NCI-H510A (cell line): ENCODE data around the gene TMEM154.

ENCODE experiments used
- DNase-seq: peaks from one replicate; lab custom pipeline; 2025; lab: John Stamatoyannopoulos, UW

Gene TMEM154

DNA sequence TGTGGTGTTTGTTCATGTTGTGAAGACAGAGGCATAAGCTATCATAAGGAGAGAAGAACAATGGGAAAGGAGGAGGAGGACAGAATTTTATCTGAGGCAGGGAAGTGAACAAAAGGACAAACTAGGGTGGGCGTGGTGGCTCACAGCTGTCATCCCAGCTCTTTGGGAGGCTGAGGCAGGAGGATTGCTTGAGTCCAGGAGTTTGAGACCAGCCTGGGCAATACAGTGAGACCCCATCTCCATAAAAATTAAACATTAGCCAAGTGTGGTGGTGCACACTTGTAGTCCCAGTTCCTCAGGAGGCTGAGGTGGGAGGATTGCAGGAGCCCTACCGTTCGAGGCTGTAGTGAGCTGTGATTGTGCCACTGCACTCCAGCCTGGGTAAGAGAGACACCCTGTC lies 49.9 kb downstream of the TMEM154 start:
- DNase-seq, result no peak

DNA sequence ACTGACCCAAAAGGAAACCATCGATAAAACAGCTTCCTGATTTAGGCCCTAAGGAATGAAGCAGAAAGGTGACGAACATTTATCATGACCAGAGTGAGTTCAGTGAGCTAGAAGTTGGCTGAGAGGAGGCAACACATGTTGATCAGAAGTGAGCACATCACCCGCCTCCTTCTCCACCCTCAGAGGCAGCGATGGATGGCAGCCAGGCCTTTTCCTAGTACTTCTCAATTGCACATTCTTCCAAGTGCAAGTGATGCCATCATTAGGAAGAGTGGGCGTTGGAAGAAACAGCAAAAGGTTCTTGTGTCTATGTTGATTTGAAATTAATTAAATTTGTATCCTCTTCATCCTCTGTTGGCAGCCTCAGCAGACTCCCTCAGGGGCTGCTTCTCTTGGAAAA lies 51.7 kb downstream of the TMEM154 start:
- no peak for DNase-seq

DNA sequence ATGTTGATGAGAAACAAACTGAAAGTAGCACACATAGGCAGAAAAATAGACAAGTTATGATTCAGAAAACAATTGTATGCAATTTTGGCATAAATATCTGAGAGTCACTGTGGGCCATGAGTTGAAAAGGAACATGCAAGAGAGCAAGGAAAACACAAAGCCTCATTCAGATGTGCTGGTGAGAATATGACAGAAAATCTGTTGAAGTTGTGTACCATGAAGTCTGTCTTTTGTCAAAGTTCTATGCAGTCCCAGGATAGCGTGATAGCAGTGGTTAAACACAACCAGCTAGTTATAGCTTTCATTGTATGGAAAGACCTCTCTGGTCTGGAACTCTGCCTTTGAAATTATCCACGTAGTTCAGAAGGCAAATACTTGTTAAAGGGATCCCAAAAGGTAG lies 53.0 kb downstream of the TMEM154 start:
- no peak for DNase-seq

DNA sequence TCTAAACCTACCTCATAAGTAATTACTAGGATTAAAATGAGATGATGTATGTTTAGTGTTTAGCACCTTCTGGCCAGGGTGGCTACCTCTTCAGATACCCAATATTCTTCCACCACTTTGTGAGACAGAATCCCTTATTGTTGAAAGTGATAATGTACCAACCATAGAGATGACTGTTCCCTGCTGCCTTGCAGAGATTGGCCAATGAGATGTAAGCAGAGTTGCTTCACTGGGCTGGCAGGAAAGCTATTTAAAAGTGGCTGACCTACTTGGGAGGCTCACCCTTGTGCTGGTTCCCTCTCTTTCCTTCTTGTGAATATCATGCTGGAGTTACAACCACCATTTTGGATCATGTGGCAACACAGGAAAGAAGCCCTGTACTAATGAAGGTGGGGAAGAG lies 58.9 kb downstream of the TMEM154 start:
- no peak for DNase-seq

DNA sequence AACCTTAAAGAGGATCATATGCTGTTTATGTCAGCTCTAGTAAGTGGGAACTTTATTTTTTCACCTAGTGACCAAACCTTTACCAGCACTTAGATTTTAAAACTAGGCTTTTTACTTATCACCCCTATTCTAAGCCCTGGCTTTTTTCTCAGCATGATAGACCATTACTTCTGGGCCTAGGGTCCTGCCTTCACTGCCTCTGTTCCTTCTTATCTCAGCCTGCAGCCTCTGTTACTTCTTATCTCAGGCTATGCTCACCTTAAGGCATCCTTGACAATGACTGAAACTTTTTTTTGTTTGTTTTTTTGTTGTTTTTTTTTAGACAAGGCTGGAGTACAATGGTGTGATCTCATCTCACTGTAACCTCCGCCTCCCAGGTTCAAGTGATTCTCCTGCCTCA lies 59.6 kb downstream of the TMEM154 start:
- DNase-seq, result no peak

DNA sequence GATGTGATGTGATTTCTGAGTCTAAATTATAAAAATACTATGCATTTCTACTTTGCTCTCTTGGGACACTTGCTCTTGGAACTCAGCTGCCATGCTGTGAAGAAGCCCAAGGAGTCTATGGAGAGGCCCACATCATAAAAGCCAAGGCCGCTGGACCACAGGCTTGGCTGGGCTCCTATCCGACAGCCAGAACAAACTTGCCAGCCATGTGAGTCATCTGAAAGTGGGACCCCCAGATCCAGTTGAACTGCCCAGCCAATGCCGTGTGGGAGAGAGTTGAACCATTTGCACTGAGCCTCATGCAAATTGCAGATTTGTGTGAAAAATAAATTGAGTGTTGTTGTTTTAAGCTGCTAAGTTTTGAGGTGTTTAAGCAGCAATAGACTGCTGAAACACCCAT lies 60.2 kb downstream of the TMEM154 start:
- DNase-seq, result no peak

DNA sequence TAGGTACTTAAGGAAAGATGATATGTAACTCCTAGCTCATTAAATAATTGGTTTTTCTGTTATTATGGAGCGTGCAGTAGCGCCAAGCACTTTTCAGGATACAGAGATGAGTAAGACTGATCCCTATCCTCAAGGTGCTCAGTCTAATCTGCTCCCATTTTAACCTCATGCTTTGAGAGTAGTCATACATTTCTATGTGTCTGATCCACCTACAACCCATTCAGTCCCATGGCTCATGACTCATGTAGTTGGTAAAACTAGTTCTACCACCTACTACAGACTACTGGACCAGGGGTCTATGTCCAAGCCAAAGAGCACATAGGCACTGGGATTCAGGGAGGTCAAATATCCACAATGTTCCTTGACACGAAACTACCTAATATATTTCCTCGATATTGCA lies 60.8 kb downstream of the TMEM154 start:
- DNase-seq, result no peak

DNA sequence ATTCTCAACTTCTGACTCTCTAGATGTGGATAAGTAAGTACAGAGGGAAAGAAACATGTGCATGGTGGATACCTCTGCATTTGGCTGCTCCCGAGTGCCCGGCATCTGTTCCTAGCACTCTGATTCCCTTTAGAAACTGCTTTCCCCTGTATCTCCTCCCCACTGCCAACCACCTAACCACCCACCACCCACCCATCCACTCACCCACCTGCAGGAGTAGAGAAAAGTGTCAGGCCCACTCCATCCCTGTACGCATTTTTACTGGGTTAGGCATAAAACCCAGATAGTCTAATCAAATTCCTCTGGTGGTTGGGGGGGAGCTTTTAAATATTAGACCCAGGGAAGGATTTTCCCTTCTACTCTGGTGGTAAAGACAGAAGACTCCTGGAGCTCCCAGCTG lies 63.0 kb downstream of the TMEM154 start:
- no peak for DNase-seq

DNA sequence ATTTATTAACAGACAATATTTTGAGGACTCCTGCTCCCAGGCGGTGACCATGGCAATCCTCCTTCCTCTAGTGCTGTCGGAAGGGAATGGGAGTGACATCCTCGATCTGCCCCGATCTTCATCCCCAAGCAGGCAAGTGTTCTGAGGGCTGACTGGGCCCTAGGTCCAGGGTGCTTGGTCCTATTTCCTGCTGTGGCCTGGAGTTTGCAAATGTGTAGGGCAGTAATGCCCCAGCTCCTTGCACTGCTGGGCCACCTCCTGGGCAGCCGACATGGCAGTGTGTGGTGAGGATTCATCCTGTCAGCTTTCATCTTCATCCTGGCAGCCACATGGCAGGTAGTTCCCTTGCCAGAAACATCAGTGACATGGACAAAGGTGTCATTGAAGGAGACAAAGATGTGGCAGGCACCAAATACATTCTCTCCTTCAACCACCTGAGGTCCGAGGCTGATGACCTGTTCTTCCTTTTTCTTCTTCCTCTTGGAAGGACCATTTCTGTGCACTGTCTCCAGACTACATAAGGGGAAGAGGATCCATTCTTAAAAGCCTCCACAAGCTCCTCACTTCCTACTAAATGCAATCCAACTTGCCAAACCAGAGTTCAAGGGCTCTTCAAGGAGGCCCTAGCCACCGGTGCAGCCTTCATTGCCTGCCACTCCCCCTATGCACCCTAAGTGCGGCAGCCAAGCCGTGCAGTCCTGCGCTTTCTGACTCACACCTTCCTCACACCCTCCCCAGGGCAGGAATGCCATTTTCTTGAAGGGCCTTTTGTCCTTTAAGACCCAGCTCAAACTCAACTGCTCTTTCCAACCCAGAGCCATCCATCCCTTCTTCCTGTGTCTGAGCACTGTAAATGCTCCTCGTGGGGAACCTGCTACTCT lies 65.7 kb downstream of the TMEM154 start:
- DNase-seq, result no peak

DNA sequence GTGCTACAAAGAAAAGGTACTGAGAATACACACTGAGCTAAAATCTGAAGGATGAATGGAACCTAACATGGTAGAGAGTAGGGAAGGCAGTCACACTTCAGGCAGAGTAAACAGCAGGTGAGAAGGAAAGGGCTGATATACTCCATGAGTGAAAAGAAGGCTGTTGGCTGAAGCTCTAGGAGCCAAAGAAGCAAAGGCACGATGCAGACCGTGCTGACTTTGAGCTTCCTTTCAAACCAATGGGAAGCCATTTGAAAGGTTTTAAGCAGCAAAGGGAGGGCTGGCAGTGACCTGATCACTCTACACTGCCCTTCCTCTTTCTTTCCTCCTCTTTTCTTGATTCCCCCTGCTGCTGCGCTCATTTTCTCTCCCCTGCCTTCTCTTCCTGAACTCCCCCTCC lies 66.4 kb downstream of the TMEM154 start:
- no peak for DNase-seq

DNA sequence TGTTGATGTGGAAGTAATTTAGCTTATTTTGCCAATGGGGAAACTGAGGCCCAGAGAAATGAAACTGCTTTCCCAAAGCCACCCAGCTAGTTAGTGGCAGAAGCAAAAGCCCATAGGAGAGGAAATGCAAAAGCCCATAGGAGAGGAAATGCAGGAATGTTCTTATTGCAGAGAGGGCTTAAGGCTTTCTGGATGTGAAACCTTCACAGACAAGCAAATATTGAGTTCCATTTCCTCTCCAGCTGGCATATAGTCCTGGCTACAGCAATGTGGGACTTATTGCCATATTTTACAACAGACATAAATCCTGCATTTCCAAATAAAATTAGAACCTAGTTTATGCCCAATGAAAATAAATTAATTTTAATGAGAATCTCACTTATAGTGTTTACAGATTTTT lies 69.7 kb downstream of the TMEM154 start:
- no peak for DNase-seq

DNA sequence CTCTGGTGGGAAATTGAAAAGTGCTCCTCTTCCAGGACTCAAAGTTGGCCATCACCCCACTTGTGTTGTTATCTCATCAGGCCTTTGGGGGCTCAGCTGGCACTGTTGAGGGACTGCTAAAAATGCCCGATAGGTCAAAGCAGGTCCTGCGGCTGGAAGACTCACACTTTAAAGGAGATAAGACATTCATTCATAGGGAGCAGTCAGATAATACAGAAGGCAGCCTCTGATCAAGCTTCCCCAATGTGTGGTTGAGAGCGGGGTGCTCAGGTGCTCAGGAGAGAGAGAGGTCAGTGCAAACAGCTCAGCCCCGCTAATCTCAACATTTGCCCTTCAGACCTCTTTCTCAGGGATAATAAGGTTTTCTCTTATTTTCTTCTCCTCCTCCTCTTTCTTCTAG lies 70.3 kb downstream of the TMEM154 start:
- DNase-seq, result no peak

DNA sequence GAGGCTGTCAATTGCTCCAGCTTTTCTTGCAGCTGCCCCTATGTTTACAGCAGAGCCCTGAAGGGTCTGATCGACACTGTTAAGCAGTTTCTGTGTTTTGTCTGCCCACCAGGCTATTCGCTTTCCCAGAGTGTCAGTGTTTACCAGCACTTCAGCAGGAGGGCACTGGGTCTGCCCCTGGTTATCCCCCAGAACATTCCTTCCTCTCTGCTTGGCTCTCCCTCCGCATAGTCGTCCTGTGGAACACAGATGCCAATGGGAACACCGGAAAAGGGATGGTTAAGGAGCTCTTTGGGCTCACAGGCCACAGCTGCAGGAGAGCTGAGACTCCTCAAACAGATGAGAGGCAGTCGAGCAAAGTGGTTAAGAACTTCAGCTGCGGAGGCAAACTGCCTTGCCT lies 72.6 kb downstream of the TMEM154 start:
- no peak for DNase-seq

DNA sequence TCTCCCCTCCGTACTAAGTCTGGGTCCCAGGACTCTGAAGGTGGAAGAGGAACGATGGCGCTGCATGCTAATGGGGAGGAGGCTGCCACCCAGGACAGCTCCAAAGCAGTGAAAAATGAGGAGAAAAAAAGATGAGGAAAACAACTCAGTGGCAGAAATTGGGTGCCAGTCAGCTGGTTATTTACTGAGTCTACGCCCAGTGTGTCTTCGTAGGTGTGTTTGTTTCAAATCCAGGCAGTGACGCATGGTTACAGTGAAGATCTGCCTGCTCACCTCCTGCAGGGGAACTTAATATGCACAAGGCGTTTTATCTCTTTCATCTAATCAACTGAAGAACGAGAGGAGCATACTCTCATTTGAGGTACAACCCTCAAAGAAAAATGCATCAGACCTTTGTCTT lies 73.0 kb downstream of the TMEM154 start:
- DNase-seq, result no peak

DNA sequence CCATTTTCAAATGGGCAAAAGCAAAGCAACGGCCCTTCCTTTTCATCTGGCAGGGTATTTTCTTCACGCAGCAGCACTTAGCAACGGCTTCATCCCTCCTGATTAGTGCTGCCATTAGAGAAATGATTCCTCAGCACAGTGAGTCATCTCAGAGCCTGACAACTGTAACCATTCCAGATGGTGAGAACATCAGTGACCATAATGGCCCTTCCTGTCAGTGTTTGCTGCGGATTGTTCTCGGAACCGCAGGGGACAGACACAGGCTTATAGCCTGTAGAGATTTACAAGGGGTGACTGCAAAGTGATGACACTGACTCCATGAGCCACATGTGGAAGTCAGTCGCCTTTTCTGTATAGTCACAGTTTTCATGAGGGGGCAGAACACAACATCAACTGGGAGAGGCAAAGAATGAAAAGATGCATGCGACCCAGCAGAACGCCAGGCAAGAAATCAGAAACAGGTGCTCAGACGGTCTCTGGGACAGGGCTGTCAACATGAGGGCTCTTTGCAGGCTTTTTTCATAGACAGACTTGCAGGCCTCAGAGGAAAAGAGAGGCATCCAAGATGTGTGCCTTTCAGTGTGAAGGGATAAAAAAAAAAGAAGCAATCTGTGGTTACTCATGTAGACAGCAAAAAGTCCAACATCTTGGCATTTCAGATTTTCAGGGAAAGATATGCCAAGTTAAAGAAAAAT lies 74.0 kb downstream of the TMEM154 start:
- DNase-seq, result no peak

DNA sequence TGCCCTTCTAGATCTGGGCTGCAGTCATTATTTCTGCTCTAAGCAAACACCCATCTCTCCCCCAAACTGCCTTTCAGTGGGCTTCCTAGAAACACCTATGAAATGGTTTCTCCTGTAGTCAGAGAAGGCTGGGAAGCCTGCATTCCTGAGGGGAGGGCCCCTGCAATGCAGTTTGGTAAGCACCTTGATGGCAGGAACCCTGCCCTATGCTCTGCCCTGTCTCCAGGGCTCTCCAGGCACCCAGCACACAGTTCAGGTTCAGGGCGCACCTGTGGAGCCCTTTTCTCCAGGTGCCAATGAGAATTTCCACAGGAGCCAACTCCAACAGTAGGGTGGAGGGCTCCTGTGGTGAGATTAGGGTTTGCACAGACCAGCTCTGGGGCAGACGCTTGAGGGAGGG lies 74.8 kb downstream of the TMEM154 start:
- no peak for DNase-seq

DNA sequence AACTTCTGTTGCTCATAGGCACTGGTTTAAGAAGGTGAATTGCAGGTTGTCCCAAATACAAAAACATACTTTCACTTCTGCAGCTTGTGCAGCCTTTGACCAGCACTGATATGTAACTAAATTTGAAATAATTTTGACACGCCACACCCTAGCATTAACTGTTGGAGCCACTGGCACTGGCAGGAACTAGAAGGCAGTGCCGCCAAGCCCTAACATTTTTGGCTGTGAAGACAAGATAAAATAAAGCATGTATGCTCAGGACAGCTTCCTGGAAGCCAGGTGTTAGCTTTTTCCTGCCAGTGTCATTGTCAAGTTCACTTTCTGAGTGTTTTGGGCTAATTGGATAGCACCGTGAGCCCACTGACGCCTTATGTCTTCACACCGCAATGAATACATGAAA lies 78.6 kb downstream of the TMEM154 start:
- DNase-seq, result no peak

DNA sequence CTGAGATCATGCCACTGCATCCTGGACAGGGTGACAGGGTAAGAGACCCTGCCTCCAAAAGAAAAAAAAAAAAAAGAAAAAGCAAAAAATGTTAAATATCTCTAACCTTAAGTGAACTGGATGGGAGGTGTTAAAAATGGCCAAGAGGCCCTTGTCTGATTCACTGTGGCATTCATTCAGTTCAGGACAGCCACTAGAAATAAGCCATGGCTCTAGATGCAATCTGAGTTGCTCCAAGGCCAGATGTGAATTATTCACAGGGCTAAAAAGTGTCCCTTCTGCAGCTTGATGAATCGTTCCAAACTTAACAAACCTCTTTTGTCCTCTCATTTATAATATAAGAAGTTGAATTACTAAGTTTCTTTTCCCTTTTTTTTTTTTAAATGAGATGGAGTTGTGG lies 80.2 kb downstream of the TMEM154 start:
- DNase-seq, result no peak

DNA sequence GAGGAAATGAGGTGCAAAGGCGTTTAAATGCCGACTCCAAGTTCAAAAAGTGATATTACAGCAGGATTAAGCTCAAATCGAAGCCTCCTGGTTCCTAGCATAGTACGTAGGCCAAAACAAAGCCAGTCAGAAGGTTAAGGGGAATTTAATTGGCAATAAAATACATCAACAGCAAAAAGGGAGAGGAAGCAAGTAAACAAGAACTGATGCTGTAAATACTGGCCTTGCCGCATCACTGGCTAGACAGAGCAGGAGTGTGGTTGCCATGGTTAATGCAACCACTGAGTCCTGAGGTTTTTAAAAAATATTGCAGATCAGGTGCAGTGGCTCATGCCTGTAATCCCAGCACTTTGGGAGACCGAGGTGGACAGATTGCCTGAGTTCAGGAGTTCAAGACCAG lies 80.7 kb downstream of the TMEM154 start:
- no peak for DNase-seq

DNA sequence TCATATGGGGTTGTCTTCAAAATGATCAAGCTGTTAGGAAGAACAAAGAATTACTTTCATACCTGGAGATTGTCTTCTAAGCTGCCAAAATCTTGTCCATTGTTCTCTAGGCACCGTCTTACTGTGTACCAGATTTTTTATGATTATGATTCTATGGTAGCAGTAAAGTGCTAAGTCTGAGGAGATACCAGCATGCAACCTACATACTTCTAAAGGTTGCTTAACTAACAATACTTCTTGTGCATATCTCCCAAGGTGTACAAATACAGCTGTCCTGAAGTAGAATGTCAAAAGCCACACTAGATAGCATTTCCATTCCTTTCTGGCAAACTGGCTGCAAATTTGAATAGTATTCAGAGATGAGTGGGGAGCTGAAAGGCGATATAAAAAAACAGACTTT lies 81.3 kb downstream of the TMEM154 start:
- no peak for DNase-seq

DNA sequence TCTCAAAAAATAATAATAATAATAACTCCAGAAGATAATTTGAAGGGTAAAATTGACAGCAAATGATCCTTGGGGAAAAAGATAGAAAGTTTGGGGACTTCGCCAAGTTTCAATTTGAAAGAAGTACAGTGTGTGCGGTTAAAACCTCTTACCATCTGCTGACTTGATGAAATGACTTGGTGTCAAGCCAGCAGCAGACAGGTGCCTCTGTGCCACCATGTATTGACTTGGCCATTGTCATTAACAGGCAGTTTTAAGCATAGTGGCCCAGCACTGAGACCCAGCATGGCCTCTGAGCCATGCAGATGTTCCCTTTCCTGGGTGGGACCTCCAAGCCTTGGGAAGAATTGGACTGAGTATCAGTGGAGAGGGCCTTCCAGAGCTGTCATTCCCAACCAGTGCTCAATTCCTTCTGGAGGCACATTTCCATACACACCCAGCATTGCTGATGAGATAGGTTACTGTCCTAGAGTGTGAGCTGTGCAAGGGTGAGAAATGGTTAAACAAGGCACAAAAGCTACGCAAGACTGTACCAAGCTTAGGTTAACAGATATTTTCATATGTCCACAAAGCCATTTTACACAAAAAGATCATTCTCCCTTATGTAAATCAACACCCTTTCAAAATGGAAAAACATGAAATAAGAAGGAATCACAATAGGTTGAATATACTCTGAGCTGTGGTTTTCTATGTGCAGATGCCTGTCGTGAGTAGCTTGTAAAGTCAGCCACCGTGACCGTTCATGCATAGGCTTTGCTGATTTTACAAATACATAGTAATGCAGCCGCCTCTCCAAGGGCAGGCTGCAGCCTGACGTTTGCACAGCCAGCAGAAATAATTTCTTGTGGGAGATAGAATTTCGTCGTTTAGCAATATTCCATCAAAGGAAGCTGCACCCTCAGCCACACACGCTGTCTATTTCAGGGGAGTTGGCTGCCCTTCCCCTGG lies 84.5 kb downstream of the TMEM154 start:
- peak; percentile 48 for DNase-seq

DNA sequence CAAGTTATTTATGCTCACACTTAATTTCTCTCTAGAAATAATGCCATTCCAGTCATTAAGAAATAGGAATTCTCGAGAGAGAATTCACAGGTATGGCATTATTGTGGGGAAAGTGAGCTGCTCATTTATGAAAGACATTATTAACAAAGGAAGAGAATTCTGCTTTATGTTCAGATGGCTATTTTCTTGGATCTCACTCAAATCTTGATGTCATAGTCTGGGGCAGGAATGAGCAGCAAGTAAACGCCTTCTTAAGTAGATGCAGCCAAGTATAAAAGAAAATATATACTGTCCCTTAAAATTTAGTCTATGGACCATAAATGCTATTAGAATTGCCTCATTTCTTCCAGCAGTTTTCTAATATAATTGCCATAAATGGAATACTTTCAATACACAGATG lies 85.7 kb downstream of the TMEM154 start:
- DNase-seq, result no peak

DNA sequence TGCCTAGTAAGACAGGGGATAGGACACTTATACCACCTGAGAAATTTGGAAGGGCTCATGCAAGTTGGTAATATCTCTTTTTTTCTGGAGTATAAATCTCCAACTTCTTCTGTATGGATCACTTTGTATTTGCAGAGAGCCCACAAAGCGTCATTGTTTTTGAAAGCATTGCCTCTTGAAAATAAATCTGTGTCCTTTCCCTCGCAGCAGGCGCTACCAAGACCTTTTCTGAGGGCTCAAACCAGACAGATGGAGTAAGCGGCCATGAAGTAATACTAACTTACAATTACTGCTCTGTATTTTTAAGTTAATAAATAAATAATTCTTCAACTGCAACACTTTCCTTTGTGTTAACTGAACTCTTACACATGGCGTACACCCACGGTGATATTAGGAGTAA lies 87.9 kb downstream of the TMEM154 start:
- no peak for DNase-seq
